ENCODE data around the gene CHPF2. TPM values are rescaled to one million over a fixed set of nuclear protein-coding genes. Genes with fewer than 3 reads are reported as not detected.

Gene CHPF2
- total RNA-seq, 1 donor from 2014 or later = 84.7 TPM

DNA sequence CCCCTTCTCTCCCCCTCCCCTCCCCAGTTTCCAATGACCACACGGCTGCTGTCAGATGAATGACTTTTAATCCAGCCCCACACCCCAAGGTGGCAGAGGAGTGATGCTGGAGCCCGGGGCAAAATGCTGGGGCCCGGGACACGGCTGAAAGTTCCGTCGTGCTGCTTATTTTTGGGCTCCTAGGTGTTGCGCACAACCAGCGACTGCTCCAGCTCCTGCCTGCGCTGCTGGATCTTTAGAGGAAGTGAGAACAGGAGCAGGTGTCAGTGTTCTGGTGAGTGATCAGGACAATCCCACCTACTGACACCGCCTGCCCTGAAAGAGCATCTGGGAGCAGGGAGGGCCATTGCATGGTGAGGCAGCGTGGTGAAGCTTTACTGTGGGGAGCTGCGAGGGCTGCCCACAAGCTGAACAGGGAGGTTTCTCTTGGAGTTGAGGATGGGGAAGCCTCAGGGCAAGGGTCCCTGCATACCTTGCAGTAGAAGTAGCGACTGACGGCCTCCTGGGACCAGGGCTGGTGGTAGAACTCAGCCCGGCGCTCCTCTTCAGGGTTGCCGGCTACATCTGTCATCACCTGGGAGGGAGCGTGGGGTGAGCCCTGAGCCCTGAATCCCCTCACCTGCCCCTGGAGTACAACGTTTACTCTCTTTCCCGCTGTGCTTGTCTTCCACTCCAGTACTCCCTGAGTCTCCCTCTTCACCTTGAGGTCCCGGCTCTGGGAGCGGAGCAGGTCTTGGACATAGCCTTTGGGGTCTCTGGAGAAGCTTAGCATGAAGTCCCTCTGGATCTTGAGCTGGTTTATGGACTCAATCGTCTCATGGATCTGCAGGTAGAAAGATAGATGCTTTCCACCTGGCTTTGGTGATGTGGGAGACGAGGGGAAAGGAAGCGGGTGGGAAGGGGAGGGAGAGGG is 6.9 kb downstream of the CHPF2 start:
- H3K9me3 Mint-ChIP-seq (ENCODE audit: unreplicated experiment) = no peaks in the 10 kb centered on the region
- H3K27ac Mint-ChIP-seq (ENCODE audit: unreplicated experiment) = no peak overlapping the region
- peaks cover 21% of the 10 kb centered on the region for H3K36me3 Mint-ChIP-seq (ENCODE audit: low read depth, unreplicated experiment)
- Histone ChIP-seq H3K4me1 (ENCODE audit: insufficient read depth, low read length) (peaks cover 5% of the 10 kb centered on the region), H4K20me1 (ENCODE audit: insufficient read depth, low read length) (peaks cover 97% of the 10 kb centered on the region), H3K27ac (ENCODE audit: low read depth, low read length) (no peak overlapping the region), H3K9me3 (ENCODE audit: insufficient read depth, low read depth, low read length) (no peaks in the 10 kb centered on the region), H3K79me2 (ENCODE audit: insufficient read depth, low read length) (peaks cover 60% of the 10 kb centered on the region), H3K27me3 (ENCODE audit: insufficient read depth, low read length) (no peaks in the 10 kb centered on the region), H3K36me3 (ENCODE audit: insufficient read depth, low read length) (peaks cover 43% of the 10 kb centered on the region), H3K9ac (ENCODE audit: low read length) (no peak overlapping the region), H3K4me2 (ENCODE audit: low read length) (no peak overlapping the region), H3K4me3 (ENCODE audit: insufficient read depth, low read depth, low read length) (no peak overlapping the region), H2AFZ (ENCODE audit: low read depth, low read length) (no peak overlapping the region)
- no peak for TF ChIP-seq EZH2 (IDR thresholded peaks at IDR 0.05; ENCODE audit: insufficient read depth, low read length)
- TF ChIP-seq, protein P1, sequence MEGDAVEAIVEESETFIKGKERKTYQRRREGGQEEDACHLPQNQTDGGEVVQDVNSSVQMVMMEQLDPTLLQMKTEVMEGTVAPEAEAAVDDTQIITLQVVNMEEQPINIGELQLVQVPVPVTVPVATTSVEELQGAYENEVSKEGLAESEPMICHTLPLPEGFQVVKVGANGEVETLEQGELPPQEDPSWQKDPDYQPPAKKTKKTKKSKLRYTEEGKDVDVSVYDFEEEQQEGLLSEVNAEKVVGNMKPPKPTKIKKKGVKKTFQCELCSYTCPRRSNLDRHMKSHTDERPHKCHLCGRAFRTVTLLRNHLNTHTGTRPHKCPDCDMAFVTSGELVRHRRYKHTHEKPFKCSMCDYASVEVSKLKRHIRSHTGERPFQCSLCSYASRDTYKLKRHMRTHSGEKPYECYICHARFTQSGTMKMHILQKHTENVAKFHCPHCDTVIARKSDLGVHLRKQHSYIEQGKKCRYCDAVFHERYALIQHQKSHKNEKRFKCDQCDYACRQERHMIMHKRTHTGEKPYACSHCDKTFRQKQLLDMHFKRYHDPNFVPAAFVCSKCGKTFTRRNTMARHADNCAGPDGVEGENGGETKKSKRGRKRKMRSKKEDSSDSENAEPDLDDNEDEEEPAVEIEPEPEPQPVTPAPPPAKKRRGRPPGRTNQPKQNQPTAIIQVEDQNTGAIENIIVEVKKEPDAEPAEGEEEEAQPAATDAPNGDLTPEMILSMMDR (IDR thresholded peaks at IDR 0.05; ENCODE audit: insufficient read depth, low read depth, low read length) = no peak
- H3K27me3 Mint-ChIP-seq (ENCODE audit: low read depth, unreplicated experiment) = no peaks in the 10 kb centered on the region
- DNase-seq (ENCODE audit: low read depth) (no peak), FAIRE-seq (no peak)
- H3K4me1 Mint-ChIP-seq (ENCODE audit: low read depth, unreplicated experiment) = peaks cover 12% of the 10 kb centered on the region
- H3K4me3 Mint-ChIP-seq (ENCODE audit: unreplicated experiment) = no peak overlapping the region

DNA sequence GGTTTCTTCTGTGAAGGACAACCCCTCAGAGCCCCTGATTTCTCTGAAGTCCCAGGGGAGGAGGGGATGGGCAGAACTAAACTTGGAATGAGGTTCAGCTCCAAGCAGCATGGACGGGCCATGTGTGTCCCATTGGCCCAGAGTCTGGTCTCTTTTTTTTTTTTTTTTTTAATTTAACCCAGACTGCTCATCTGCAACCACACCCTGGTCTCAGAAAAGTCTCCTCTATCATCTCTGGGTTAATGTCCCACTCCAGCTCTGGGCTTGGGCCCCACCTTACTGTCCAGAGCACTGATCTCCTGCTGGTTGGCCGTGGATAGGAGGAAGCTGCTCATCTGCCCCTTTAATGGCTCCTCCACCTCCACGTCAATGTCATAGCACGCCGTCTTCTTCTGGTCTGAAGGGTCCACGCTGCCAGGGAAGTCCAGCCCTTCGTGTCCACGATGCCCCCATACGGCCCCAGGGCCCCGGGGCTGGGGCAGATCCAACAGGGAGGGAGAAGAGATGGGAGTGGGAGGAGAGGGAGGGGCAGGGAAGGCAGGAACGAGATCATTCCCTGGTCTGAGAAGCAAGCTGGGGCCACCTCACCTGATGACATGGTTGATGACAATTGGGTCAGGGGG is 7.7 kb downstream of the CHPF2 start:
- TF ChIP-seq EZH2 (IDR thresholded peaks at IDR 0.05; ENCODE audit: insufficient read depth, low read length) = no peak
- TF ChIP-seq, protein P1 (IDR thresholded peaks at IDR 0.05; ENCODE audit: insufficient read depth, low read depth, low read length) = no peak
- Mint-ChIP-seq H3K36me3 (ENCODE audit: low read depth, unreplicated experiment) (peaks cover 21% of the 10 kb centered on the region), H3K9me3 (ENCODE audit: unreplicated experiment) (no peaks in the 10 kb centered on the region), H3K27ac (ENCODE audit: unreplicated experiment) (peak overlapping the region; percentile 69), H3K4me1 (ENCODE audit: low read depth, unreplicated experiment) (peaks cover 10% of the 10 kb centered on the region), H3K4me3 (ENCODE audit: unreplicated experiment) (no peak overlapping the region), H3K27me3 (ENCODE audit: low read depth, unreplicated experiment) (no peaks in the 10 kb centered on the region)
- no peak overlapping the region for H3K4me2 ChIP-seq (ENCODE audit: low read length)
- peaks cover 40% of the 10 kb centered on the region for H3K36me3 ChIP-seq (ENCODE audit: insufficient read depth, low read length)
- FAIRE-seq = no peak
- no peaks in the 10 kb centered on the region for H3K9me3 ChIP-seq (ENCODE audit: insufficient read depth, low read depth, low read length)
- H3K79me2 ChIP-seq (ENCODE audit: insufficient read depth, low read length) = peaks cover 52% of the 10 kb centered on the region
- H3K27me3 ChIP-seq (ENCODE audit: insufficient read depth, low read length) = no peaks in the 10 kb centered on the region
- peaks cover 97% of the 10 kb centered on the region for H4K20me1 ChIP-seq (ENCODE audit: insufficient read depth, low read length)
- H2AFZ ChIP-seq (ENCODE audit: low read depth, low read length) = no peak overlapping the region
- peaks cover 6% of the 10 kb centered on the region for H3K4me1 ChIP-seq (ENCODE audit: insufficient read depth, low read length)
- no peak overlapping the region for H3K9ac ChIP-seq (ENCODE audit: low read length)
- no peak for DNase-seq (ENCODE audit: low read depth)
- no peak overlapping the region for H3K27ac ChIP-seq (ENCODE audit: low read depth, low read length)
- no peak overlapping the region for H3K4me3 ChIP-seq (ENCODE audit: insufficient read depth, low read depth, low read length)
